ENCODE results near the gene AASDH. TPM values are rescaled to one million over a fixed set of nuclear protein-coding genes. Genes with fewer than 3 reads are reported as not detected.

AASDH gene
- total RNA-seq, 6 experiments from 2014 or later = 6.7 to 10.1 (median 8.4) TPM

DNA sequence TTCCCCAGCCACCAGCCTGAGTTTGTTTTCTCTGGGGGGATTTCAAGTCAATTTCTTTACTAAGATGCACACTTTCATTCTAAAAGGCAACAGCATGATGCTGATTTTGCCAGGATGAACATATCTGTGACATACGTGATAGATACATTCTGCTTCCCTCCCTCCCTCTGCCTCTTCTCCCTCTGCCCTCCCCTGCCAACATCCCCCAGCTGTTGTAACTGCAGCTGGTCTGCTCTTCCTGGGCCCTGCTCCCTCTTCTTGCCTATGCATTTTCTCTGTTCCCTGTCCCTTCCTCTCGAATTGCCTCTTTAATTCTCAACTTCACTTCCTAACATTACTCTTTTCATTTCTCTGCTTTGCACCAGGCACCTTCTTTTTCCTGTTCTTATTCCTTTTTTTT, 83.4 kb downstream of the AASDH start:
- H3K9me3 Mint-ChIP-seq = no peaks in the 10 kb centered on the region
- H3K27me3 Mint-ChIP-seq (ENCODE audit: insufficient read depth) = peaks cover 10% of the 10 kb centered on the region
- TF ChIP-seq, protein P1, sequence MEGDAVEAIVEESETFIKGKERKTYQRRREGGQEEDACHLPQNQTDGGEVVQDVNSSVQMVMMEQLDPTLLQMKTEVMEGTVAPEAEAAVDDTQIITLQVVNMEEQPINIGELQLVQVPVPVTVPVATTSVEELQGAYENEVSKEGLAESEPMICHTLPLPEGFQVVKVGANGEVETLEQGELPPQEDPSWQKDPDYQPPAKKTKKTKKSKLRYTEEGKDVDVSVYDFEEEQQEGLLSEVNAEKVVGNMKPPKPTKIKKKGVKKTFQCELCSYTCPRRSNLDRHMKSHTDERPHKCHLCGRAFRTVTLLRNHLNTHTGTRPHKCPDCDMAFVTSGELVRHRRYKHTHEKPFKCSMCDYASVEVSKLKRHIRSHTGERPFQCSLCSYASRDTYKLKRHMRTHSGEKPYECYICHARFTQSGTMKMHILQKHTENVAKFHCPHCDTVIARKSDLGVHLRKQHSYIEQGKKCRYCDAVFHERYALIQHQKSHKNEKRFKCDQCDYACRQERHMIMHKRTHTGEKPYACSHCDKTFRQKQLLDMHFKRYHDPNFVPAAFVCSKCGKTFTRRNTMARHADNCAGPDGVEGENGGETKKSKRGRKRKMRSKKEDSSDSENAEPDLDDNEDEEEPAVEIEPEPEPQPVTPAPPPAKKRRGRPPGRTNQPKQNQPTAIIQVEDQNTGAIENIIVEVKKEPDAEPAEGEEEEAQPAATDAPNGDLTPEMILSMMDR (IDR thresholded peaks at IDR 0.05) = no peak
- H3K4me3 Mint-ChIP-seq = no peak overlapping the region
- H3K4me1 Mint-ChIP-seq (ENCODE audit: low read depth) = peaks cover 24% of the 10 kb centered on the region
- H3K36me3 Mint-ChIP-seq (ENCODE audit: low read depth) = no peaks in the 10 kb centered on the region
- DNase-seq = no peak
- no peak overlapping the region for H3K27ac Mint-ChIP-seq

DNA sequence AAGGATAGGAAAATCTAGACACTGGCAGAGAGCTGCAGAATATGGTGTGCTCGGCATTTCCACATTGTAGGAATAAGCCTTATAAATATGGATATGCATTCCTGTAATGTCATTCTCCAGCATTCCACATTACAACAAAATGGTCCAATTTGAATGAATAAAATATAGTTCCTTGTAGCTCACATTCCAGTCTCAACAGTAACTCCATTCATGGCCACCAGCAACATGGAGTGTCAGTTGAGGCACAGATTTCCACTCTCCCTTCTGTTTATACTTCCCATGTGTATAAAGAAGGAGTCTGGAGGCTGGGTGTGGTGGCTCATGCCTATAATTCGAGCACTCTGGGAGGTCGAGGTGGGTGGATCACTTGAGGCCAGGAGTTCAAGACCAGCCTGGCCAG, 84.5 kb downstream of the AASDH start:
- Mint-ChIP-seq H3K4me3 (no peak overlapping the region), H3K9me3 (no peaks in the 10 kb centered on the region), H3K36me3 (ENCODE audit: low read depth) (no peaks in the 10 kb centered on the region), H3K27ac (no peak overlapping the region), H3K27me3 (ENCODE audit: insufficient read depth) (peaks cover 12% of the 10 kb centered on the region), H3K4me1 (ENCODE audit: low read depth) (peaks cover 24% of the 10 kb centered on the region)
- DNase-seq = no peak
- TF ChIP-seq, protein P1 (IDR thresholded peaks at IDR 0.05) = no peak

DNA sequence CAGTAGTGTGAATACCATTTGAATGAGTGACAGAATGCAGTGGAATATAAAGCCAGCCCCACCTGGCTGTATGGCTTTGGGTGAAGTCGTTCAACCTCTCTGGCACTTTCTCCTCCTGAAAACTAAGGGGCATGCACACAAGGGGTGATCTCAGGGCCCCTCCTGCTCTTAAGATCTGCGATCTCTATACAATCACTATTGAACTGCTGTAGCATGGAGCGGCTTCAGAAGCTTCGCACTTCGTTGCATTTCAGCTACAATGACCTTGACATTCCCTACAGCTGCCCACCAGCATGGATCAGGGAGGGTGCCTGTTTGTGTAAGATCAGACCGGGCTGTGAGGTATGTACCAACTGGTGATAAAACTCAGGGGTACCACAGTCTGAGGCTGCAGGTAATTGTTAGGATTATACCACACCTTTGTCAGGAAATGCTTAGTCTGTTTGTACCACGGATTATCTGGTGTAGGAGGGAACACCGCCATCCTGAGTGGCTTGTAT, 85.2 kb downstream of the AASDH start:
- Mint-ChIP-seq H3K4me1 (ENCODE audit: low read depth) (peaks cover 24% of the 10 kb centered on the region), H3K27ac (no peak overlapping the region)

DNA sequence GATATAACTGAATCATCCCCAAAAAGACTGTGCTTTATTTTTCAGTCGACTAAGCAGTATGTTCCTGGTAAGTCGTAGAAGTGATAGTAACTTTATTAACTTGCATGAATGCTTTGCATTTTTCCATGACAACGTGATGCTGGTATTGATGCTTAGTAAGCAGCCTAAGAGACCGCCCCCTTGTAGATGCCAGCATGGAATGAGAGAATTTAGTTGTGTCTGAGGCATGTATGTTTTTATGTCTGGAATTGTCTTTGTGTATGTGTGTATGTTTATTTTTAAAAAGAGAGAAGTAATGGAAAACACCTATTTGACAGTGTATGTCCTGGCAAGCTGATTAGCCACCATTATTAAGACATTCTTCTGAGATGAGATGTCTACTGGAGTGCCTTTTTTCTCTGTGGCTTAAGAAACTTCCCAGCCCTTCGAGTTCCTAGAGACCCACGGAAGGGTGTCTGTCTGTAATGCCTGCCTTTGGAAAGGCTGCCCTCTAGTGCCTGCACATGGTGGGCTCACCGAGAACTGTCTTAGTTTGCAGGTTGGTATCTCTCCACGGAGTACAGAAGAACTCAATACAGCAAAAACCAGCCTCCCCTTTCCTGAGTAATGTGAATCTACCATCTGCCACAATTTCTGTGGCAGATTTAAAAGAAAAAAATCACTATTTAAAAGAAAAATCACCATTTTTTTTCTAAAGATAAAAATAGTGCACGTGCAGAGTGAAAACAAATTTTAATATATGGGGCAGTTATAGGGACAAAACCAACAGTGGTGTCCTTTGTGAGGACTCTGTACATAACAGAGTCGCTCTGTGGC, 85.9 kb downstream of the AASDH start:
- Mint-ChIP-seq H3K36me3 (ENCODE audit: low read depth) (no peaks in the 10 kb centered on the region), H3K9me3 (no peaks in the 10 kb centered on the region), H3K4me3 (peak overlapping the region; percentile 69), H3K4me1 (ENCODE audit: low read depth) (peaks cover 24% of the 10 kb centered on the region), H3K27me3 (ENCODE audit: insufficient read depth) (peaks cover 7% of the 10 kb centered on the region; the same call in 1 of the 2 replicates), H3K27ac (peak overlapping the region; percentile 73)
- TF ChIP-seq, protein P1 (IDR thresholded peaks at IDR 0.05) = peak; percentile 91
- DNase-seq = peak; percentile 90

More for the DNA sequence above, 85.2 kb downstream of the AASDH start:
- Mint-ChIP-seq H3K27me3 (ENCODE audit: insufficient read depth) (peaks cover 9% of the 10 kb centered on the region; the same call in 1 of the 2 replicates), H3K36me3 (ENCODE audit: low read depth) (no peaks in the 10 kb centered on the region), H3K9me3 (no peaks in the 10 kb centered on the region), H3K4me3 (no peak overlapping the region)
- no peak for DNase-seq
- TF ChIP-seq, protein P1 (IDR thresholded peaks at IDR 0.05) = no peak

DNA sequence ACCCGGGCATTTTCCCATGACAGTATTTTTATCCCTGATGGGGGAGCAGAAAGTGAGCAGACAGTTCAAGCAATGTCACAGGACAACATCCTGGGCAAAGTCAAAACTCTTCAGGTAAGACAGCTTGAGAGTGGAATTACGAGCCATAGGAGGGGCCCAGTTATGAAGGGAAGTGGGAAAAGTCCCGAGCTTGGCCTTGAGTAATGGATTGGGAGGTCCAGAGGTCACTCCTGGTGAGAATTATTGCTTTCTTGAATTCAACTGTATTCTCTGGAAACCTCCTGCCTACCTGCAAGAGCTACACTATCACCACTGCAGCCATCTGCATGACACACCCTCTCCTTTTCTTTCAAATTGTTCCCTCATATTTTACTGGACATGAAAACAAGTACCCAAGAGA, 89.1 kb downstream of the AASDH start:
- DNase-seq = no peak
- Mint-ChIP-seq H3K9me3 (no peaks in the 10 kb centered on the region), H3K27ac (no peak overlapping the region), H3K36me3 (ENCODE audit: low read depth) (no peaks in the 10 kb centered on the region), H3K27me3 (ENCODE audit: insufficient read depth) (peaks cover 10% of the 10 kb centered on the region), H3K4me1 (ENCODE audit: low read depth) (peaks cover 16% of the 10 kb centered on the region), H3K4me3 (no peak overlapping the region)
- TF ChIP-seq, protein P1 (IDR thresholded peaks at IDR 0.05) = no peak

Measured in HFFc6 (cell line).